Adrenal gland (tissue), 5 donors: ENCODE measurements around the gene EIF3F.

ENCODE experiments used
- POLR2A ChIP-seq, 2 donors: fragments of 450-650 bp; IDR thresholded peaks; one replicate each; pipeline ENCODE4 v1.6.1; 2017; ENCODE audit warnings: antibody characterized with exemption in 2 of 2, mild to moderate bottlenecking in 2 of 2, moderate library complexity in 1 of 2
- TF ChIP-seq, protein P1 (sequence below), 6 experiments: fragments of 450-650 bp in 4 of 6; fragments of 200-600 bp in 2 of 6; sonication (generic) in 1 of 6; IDR thresholded peaks; 1 replicate in 5 of 6; 2 replicates in 1 of 6; pipeline versions ENCODE4 v1.5.1 to v1.8.0; 2016 to 2021; ENCODE audit warnings: antibody characterized with exemption in 6 of 6, mild to moderate bottlenecking in 2 of 6, moderate library complexity in 1 of 6
- donor health status: DM: no; HTN: no; CAD: no.

DNA sequence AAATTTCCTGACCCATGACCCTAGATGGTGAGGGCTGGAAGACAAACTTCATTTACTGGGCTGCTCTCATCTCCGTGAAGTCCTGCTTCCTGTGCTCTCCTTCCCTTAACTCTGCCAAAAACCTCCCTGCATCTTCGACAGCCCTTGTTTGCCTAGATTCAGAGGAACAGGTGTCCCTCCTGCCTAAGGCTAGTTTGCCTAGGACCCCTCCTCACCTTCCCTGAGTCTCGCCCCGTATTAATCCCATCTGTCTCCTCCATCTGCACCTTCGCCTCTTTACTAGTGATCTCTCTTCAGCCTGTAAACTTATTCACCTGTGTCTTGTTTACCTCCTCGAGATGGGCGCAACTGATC, 33.1 kb downstream of the EIF3F start:
- TF ChIP-seq, protein P1, sequence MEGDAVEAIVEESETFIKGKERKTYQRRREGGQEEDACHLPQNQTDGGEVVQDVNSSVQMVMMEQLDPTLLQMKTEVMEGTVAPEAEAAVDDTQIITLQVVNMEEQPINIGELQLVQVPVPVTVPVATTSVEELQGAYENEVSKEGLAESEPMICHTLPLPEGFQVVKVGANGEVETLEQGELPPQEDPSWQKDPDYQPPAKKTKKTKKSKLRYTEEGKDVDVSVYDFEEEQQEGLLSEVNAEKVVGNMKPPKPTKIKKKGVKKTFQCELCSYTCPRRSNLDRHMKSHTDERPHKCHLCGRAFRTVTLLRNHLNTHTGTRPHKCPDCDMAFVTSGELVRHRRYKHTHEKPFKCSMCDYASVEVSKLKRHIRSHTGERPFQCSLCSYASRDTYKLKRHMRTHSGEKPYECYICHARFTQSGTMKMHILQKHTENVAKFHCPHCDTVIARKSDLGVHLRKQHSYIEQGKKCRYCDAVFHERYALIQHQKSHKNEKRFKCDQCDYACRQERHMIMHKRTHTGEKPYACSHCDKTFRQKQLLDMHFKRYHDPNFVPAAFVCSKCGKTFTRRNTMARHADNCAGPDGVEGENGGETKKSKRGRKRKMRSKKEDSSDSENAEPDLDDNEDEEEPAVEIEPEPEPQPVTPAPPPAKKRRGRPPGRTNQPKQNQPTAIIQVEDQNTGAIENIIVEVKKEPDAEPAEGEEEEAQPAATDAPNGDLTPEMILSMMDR (IDR thresholded peaks at IDR 0.05), result no peak
- no peak for TF ChIP-seq POLR2A (IDR thresholded peaks at IDR 0.05)
